HFFc6 (cell line): ENCODE measurements around the gene SLC45A1. TPM values are rescaled to one million over a fixed set of nuclear protein-coding genes. Genes with fewer than 3 reads are reported as not detected.

Source experiments
- DNase-seq: peaks from one replicate; pipeline ENCODE4 v3.0.0-alpha.2; 2018
- H3K27ac Mint-ChIP-seq: 2 replicates; pipeline ENCODE4 v1.8.0; 2020; ENCODE audit warnings: mild to moderate bottlenecking, mixed read lengths
- H3K27me3 Mint-ChIP-seq: 2 replicates; pipeline ENCODE4 v1.8.0; 2021; ENCODE audit warnings: mild to moderate bottlenecking, moderate library complexity, mixed read lengths; ENCODE audit not compliant: insufficient read depth
- H3K36me3 Mint-ChIP-seq: 2 replicates; pipeline ENCODE4 v1.8.0; 2021; ENCODE audit warnings: low read depth, mixed read lengths
- H3K4me1 Mint-ChIP-seq: 2 replicates; pipeline ENCODE4 v1.8.0; 2020; ENCODE audit warnings: low read depth, mixed read lengths
- H3K4me3 Mint-ChIP-seq: 2 replicates; pipeline ENCODE4 v1.8.0; 2020; ENCODE audit warnings: mild to moderate bottlenecking, moderate library complexity, mixed read lengths
- H3K9me3 Mint-ChIP-seq: 2 replicates; pipeline ENCODE4 v1.8.0; 2020; ENCODE audit warnings: mild to moderate bottlenecking, mixed read lengths
- total RNA-seq, 6 experiments: library from RNA; stranded (reverse); fragmentation: NEBNext Ultra II Directional; extraction: Animal tissue kit (Norgen Biotek cat#: 25700); gene quantifications; 2 replicates in 1 of 6; 3 replicates in 5 of 6; pipeline ENCODE4 v1.2.3, GENCODE V29; 2021
- TF ChIP-seq, protein P1 (sequence below): fragments of 200-600 bp; sonication (generic); IDR thresholded peaks from 2 replicates; pipeline ENCODE4 v1.5.0; 2021; ENCODE audit warnings: antibody characterized with exemption, mild to moderate bottlenecking

The SLC45A1 gene
- total RNA-seq, 6 experiments from 2014 or later: 1.3 to 2.0 (median 1.6) TPM

DNA sequence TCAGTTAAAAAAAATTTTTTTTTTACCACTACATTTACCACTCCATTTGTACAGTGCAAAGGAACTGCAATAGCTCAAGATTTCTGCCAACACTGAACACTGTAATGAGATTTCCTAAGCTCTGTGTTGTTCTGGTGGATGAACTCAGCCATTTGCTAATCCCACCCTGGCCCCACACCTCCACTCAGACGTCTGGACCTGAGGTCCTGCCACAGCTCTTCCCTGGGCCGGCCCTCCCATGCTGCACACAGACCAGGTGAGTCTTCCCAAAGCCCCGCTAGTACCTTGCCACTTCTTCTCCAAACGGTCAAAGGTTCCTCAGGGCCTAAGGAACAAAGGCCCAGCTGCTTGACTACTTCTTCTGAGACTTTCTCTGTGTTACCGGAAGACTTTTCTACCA is 56.4 kb downstream of the SLC45A1 start:
- Mint-ChIP-seq H3K4me3 (peak overlapping the region; percentile 74), H3K27ac (peak overlapping the region; percentile 94), H3K9me3 (no peaks in the 10 kb centered on the region), H3K36me3 (peaks cover 4% of the 10 kb centered on the region; the same call in 1 of the 2 replicates), H3K27me3 (peaks cover 4% of the 10 kb centered on the region; the same call in 1 of the 2 replicates), H3K4me1 (peaks cover 70% of the 10 kb centered on the region)
- TF ChIP-seq, protein P1, sequence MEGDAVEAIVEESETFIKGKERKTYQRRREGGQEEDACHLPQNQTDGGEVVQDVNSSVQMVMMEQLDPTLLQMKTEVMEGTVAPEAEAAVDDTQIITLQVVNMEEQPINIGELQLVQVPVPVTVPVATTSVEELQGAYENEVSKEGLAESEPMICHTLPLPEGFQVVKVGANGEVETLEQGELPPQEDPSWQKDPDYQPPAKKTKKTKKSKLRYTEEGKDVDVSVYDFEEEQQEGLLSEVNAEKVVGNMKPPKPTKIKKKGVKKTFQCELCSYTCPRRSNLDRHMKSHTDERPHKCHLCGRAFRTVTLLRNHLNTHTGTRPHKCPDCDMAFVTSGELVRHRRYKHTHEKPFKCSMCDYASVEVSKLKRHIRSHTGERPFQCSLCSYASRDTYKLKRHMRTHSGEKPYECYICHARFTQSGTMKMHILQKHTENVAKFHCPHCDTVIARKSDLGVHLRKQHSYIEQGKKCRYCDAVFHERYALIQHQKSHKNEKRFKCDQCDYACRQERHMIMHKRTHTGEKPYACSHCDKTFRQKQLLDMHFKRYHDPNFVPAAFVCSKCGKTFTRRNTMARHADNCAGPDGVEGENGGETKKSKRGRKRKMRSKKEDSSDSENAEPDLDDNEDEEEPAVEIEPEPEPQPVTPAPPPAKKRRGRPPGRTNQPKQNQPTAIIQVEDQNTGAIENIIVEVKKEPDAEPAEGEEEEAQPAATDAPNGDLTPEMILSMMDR: no peak
- DNase-seq: no peak

DNA sequence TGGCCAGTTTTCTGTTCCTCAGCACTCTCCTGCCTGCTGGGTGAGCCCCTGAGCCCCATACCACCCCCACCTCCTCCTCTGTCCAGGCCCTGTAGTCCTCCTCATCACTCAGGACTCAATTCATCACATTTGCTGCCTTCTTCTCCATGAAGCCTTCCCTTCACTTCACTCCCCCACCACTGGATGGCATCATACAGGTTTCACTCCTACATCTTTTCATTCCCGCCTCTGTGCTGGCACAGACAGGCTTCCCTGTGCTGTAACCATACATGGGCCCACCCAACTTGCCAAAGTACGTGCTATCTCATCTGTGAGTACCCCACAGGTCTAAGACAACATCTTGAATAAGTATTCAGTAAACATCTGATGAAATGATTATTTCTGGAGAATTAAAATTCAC is 56.9 kb downstream of the SLC45A1 start:
- peaks cover 4% of the 10 kb centered on the region; the same call in 1 of the 2 replicates for H3K36me3 Mint-ChIP-seq
- peaks cover 4% of the 10 kb centered on the region; the same call in 1 of the 2 replicates for H3K27me3 Mint-ChIP-seq
- peak overlapping the region; percentile 74 for H3K4me3 Mint-ChIP-seq
- DNase-seq: peak; percentile 45
- no peaks in the 10 kb centered on the region for H3K9me3 Mint-ChIP-seq
- H3K27ac Mint-ChIP-seq: peak overlapping the region; percentile 94
- peaks cover 70% of the 10 kb centered on the region for H3K4me1 Mint-ChIP-seq
- TF ChIP-seq, protein P1: peak; percentile 79

DNA sequence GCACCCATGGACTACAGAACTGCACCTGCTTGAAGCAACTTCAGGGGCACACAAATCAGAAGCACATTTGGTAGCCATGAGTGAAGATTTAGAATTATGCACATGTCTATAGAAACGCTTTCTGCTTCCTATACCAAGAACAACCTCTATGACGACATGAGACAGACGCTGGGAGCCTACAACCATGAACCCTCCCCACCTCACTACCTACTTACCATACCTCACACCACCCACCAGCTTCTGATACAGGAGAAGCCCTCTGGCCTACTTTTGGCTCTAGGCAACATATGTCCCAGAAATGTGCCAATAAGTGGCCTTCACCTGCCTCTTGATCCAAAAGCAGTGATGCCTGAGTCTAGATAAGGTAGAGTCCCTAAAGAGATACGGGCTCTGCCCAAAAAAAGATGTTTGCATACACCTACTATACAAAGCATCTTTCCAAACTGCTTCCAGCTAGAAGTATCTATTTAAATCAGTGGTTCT is 58.5 kb downstream of the SLC45A1 start:
- TF ChIP-seq, protein P1: no peak
- Mint-ChIP-seq H3K9me3 (no peaks in the 10 kb centered on the region), H3K36me3 (peaks cover 4% of the 10 kb centered on the region; the same call in 1 of the 2 replicates), H3K27ac (peak overlapping the region; percentile 27; the same call in 1 of the 2 replicates), H3K4me1 (peaks cover 56% of the 10 kb centered on the region), H3K4me3 (no peak overlapping the region), H3K27me3 (0 out of 2 replicates have a peak, but pooled peaks cover 3% of the 10 kb centered on the region)
- DNase-seq: no peak

DNA sequence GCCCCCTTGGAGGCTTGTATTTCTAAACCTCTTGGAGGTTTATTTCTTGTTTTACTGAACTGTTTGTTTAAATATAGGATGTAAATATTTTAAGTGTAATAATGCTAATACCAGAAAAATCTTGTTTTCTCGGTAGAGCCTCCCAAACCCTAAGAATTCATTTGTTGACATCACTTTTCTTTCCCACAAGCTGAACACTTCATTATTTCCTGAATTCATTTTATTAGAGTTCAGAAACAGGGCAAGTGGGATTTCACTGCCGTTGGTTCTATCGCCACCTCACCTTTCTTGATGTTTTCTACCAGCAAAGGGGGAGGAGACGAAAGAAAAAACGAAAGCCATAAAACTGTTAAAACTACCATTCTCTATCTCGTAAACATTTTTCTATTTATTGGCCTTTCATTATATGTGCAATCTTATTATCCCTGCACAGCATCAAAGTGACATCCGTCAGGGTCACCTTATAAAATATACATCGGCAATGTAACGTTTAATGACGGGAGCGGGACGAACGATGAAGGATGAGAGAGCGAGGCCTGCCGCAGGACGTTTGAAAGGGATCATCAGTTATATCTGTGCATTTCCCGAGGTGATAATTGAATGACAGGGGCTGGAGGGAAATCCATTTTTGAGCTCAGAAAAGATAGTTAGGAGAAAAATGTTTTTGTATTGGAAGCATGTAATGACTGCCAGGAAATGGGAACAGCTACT is 59.5 kb downstream of the SLC45A1 start:
- Mint-ChIP-seq H3K36me3 (peaks cover 4% of the 10 kb centered on the region; the same call in 1 of the 2 replicates), H3K27ac (peak overlapping the region; percentile 14; the same call in 1 of the 2 replicates)

DNA sequence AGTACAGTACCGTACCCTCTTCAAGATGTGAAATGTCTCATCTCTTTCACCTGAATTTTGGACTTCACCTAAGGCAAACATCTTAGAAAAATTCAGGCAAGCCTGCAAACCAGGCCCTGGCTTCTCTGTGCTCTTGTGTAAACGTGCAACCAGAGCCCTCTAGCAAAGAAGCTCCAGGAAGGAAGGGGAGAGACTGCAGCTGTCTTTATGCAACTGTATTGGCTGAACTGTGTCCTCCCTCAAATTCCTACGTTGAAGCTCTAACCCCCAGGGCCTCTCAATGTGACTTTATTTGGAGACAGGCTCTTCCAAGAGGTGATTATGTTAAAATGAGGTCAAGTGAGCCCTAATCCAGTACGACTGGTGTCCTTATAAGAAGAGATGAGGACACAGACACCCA is 60.3 kb downstream of the SLC45A1 start:
- Mint-ChIP-seq H3K36me3 (peaks cover 8% of the 10 kb centered on the region), H3K27ac (peak overlapping the region; percentile 38; the same call in 1 of the 2 replicates), H3K27me3 (peaks cover 3% of the 10 kb centered on the region; the same call in 1 of the 2 replicates), H3K9me3 (no peaks in the 10 kb centered on the region), H3K4me3 (no peak overlapping the region), H3K4me1 (peaks cover 45% of the 10 kb centered on the region)
- DNase-seq: no peak
- TF ChIP-seq, protein P1: no peak

More for the DNA sequence above, 59.5 kb downstream of the SLC45A1 start:
- Mint-ChIP-seq H3K27me3 (0 out of 2 replicates have a peak, but pooled peaks cover 3% of the 10 kb centered on the region), H3K9me3 (no peaks in the 10 kb centered on the region), H3K4me3 (no peak overlapping the region), H3K4me1 (peaks cover 53% of the 10 kb centered on the region)
- no peak for DNase-seq
- TF ChIP-seq, protein P1: no peak
